Limb (tissue), 2 donors: ENCODE data around the gene STIM1.
"Not testable (repeated sequence)": the region's sequence is repeated elsewhere in the genome, so short reads cannot be mapped to it uniquely, and the experiment has no call there.

Source experiments
- DNase-seq, 2 donors: peaks; one replicate each; pipeline ENCODE4 v3.0.0-alpha.2; 2016; ENCODE audit errors: extremely low spot score in 2 of 2

Gene STIM1

DNA sequence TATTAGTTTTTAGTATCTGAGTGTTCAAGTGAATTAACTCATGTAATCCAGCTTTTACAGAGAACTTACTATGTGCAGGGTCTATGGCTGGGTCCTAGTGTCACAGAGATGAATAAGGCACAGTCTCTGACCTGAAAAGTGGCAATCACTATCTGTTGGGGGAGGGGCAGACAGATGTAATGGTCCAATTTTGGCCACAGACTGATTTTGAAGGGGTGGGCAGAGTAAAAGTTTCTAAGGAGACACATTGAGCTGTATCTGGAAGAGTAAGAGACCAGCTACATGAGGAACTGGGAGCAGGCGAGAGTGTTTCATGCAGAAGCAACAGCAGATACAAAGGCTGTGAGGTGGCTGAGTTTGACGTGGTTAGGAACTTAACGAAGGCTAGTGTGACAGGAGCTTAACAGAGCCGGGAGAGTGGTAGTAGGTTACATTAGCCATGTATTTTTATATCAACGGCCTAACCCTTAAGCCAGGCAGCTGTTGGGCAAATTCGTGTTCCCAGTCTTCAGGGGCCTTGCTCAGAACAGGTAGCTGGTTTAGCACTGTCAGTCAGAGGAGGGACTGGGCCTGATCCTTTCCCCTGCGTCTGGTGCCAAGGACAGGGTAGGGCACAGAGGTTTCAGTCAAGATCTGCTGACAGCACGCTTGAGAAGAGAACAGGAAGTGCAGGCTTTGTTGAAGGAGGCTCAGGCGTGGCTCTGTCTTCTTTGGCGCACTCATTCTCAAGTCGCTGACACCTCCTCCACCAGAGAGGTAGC lies 1.4 kb upstream of the STIM1 start:
- DNase-seq, result no peak

DNA sequence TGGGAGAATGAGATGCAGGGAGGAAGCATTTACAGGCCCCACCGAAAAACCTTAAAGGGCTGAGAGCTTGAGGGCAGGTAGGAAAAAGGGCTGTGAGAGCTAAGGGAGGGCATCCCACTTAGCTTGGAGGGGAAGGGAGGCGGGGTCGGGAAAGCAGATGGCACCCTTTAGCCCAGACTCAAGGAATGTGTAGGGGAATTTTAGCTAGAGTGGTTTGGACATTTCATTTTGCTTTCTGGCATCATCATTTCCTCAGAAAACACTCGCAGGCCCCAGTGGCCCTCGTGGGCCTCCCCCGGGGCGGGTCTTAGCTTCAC lies 846 bp upstream of the STIM1 start:
- no peak for DNase-seq

GRCh38 chr11:3855808-3856491 lies 486 bp downstream of the STIM1 start:
- peak in 1 of 2 donors; percentile 61 for DNase-seq

GRCh38 chr11:3856856-3857553 lies 1.5 kb downstream of the STIM1 start:
- no peak for DNase-seq

- DNase-seq, result no peak
Observed at GRCh38 chr11:3857628-3858027, 2.2 kb downstream of the STIM1 start.

- DNase-seq, result no peak
Observed at GRCh38 chr11:3859373-3859881, 4.0 kb downstream of the STIM1 start.

DNA sequence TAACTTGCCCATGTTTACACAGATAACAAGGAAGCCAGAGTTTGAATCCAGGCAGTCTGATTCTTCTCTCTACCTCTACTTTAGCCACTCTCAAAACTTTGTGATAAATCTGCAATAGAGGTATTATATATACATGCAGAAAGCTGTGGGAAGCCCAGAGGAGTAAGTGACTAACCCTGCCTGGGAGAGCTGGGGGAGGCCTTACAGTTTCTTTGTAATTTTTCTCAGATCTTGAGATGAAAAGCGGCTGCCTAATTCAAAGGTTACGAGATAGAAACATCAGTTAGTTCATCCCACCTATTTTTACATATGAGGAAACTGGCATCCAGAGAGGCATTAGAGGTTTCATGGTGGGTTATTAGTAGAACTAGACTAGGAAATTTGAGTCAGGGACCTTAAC lies 4.9 kb downstream of the STIM1 start:
- no peak for DNase-seq

DNA sequence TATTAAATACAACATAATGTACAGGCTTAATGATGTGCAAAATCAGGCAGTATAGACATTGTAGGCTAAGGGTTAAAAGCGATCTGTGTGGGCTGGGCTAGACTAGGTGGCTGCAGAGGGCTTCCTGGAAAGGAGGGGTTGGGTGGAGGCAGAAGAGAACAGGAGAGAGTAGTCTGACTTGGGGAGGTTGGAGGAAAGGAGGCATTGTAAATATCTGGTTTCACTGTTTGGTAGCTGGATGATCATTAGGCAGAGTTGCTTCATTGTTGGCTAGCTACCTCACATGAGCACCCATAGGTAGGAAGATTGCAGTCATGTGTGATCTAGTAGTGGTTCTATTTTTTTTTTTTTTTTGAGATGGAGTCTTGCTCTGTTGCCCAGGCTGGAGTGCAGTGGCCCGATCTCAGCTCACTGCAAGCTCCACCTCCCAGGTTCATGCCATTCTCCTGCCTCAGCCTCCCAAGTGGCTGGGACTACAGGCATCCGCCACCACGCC lies 5.5 kb downstream of the STIM1 start:
- DNase-seq, result not testable (repeated sequence)

- DNase-seq, result no peak
Observed at GRCh38 chr11:3861683-3862082, 6.2 kb downstream of the STIM1 start.

- DNase-seq, result no peak
Observed at GRCh38 chr11:3865388-3866193, 10.1 kb downstream of the STIM1 start.

DNA sequence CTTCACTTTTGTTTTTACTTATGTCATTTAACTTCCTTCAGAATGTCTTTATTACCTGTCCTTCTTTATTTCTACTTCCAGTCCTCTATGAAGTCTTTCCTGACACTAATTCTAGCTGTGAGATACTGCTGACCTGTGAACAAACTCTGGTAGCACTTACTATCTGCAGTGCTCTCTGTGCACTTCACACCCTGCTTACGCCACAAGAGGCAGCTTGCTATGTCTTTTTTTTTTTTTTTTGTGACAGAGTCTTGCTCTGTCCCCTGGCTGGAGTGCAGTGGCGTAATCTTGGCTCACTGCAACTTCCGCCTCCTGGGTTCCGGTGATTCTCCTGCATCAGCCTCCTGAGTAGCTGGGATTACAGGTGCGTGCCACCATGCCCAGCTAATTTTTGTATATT lies 10.7 kb downstream of the STIM1 start:
- no peak for DNase-seq

- DNase-seq, result no peak
Observed at GRCh38 chr11:3866836-3867208, 11.4 kb downstream of the STIM1 start.

GRCh38 chr11:3867209-3868091 lies 12.0 kb downstream of the STIM1 start:
- DNase-seq, result no peak

DNA sequence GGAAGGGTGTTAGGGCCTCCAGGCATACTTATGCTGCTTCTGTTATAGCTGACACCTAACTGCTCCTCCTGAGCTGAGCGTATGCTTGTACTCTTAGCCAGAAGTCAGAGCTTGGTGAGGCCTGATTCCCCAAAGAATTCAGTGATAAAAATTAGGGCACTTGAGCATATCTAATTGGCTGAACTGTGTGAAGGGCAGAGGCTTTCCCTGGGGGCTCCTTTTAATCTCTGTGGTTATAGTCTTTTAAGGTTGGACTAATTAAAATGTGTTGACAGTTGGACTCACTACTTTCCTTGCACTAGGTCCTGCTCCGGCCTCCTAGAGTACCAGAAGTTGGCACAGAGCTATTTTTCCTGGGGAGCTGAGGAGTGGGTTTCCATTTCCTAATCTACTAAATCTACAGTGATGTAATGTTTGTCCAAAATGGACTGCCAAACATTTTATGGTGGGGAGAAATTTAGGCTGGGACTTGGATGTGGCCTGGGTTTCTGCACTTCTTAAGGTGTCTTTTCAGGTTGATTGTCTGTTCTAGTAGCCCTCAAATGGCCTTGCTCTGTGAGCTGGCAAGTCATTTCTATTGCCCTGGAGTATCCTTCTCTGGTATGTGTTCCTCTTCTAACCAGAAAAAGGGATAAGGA lies 18.4 kb downstream of the STIM1 start:
- no peak for DNase-seq

GRCh38 chr11:3876613-3877012 lies 21.1 kb downstream of the STIM1 start:
- no peak for DNase-seq

DNA sequence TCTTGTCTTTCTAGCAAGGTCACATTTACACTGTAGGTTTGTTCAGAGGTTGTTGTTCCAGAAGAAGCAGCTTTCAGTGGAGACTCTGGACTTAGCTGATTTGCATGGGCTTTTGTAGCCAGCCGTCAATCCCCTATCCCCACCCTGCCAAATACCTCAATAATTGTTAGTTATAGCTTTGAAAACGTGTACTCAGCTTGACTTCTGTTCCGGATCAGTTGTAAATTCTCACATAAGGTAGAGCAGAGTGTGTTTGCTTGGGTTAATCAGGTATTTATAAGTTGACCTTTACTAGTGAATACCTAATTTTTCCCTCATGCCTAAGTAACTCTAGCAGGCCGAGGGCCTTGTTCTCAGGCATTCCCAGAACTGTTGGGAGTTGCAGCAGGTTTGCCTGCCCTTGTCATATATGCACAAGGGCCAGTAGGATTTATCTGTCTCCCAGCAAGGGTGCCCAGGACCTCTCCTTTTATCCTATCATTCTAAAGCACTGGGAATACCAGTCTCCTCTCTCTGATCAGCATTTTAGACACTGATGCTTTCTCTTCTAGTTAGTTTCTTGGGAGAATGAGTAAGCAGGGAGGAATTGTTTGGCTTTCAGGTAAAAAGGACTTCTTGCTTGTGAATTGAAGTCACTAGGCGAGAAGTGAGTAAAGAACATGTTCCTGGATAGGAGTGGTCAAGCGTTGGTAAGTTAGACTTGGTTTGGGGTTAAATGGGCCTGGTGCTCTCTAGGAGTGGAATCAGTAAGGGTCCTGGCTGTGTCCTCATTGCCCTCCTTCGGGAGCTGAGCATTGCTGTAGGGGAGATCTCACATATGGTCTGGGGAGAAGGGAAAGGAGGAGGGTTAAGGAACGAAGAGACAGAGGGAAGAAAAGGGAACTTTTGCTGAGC lies 22.1 kb downstream of the STIM1 start:
- no peak for DNase-seq

DNA sequence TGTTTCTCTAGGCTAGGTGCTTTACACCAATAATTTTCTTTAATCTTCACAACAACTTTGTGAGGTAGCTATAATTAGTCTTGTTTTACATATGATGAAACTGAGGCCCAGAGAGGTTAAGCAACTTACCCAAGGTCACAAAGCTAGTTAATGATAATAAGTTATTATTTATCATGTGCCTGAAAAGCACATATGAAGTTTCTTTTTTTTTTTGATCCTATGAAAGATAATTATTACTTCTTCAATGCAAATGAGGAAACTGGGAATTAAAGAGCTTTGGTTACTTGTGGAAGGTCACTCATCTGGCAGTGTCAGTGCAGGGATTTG lies 22.8 kb downstream of the STIM1 start:
- DNase-seq, result no peak

GRCh38 chr11:3879216-3879966 lies 23.9 kb downstream of the STIM1 start:
- no peak for DNase-seq
